B cell (primary cell): ENCODE measurements around the gene PACRG.

ENCODE experiments used
- CTCF ChIP-seq: fragments of 200-600 bp; IDR thresholded peaks from one replicate; pipeline ENCODE4 v1.8.0; 2022; ENCODE audit warnings: antibody characterized with exemption, mild to moderate bottlenecking
- EZH2 ChIP-seq: IDR thresholded peaks from 2 replicates; pipeline ENCODE4 v1.6.1; 2012; ENCODE audit warnings: borderline replicate concordance, low read depth, mild to moderate bottlenecking, moderate library complexity, low read length; ENCODE audit not compliant: insufficient read depth, poor library complexity, severe bottlenecking

GRCh38 chr6:163343609-163344008 lies 615.8 kb downstream of the PACRG start:
- no peak for TF ChIP-seq CTCF
- no peak for TF ChIP-seq EZH2
